Tibial nerve (tissue), 4 donors: ENCODE results near the gene WFIKKN1.

Experiments
- CTCF ChIP-seq, 5 experiments: fragments of 200-600 bp in 3 of 5; fragments of 450-650 bp in 2 of 5; sonication (generic) in 3 of 5; IDR thresholded peaks; one replicate each; pipeline ENCODE4 v1.5.1; 2016 to 2019; ENCODE audit warnings: antibody characterized with exemption in 5 of 5, mild to moderate bottlenecking in 3 of 5, moderate library complexity in 2 of 5
- EP300 ChIP-seq, 2 donors: sonication (generic); formaldehyde crosslinking; IDR thresholded peaks; one replicate each; pipeline ENCODE4 v1.6.1; 2017; ENCODE audit warnings: antibody characterized with exemption in 2 of 2, mild to moderate bottlenecking in 1 of 2
- POLR2A ChIP-seq, 2 donors: fragments of 450-650 bp; IDR thresholded peaks; one replicate each; pipeline ENCODE4 v1.6.1; 2017; ENCODE audit warnings: antibody characterized with exemption in 2 of 2, mild to moderate bottlenecking in 2 of 2, moderate library complexity in 2 of 2

DNA sequence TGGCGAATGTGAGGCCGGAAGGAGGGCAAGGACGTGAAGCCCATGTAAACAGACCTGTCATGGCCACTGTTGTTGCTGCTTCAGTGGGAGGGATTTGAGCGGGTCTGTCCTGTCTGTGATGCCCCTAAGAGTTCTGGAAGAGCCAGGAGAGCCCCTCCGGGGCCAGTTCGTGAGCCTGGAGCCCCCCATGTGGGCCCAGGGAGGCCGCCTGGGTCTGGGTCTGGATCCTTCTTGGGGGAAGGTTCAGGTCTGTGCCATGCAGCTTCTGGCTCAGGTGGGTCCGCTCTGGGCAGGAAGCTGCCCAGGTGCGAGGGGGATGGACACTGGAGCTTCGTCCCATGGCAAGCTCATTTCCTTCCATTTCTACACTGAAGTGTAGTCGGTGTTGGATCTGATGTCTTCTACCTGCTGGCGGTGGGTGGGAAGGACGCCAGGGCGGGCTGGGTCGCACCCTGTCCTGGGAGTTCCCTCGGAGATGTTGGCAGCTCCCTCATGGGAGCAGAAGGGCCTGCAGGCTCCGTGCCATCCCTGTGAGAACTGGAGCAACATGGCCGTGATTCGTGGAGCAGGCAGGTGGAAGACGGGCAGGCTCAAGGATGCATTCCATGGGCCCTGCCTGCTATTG, 11.2 kb upstream of the WFIKKN1 start:
- no peak for TF ChIP-seq CTCF (IDR thresholded peaks at IDR 0.05)
- no peak for TF ChIP-seq POLR2A (IDR thresholded peaks at IDR 0.05)
- TF ChIP-seq EP300 (IDR thresholded peaks at IDR 0.05): no peak
